GM19035 (cell line): Measurements from ENCODE around the gene CCDC142.
"Not testable (repeated sequence)": the region's sequence is repeated elsewhere in the genome, so short reads cannot be mapped to it uniquely, and the experiment has no call there.

Experiments used
- ATAC-seq: cut with Tn5 transposase; IDR thresholded peaks from one replicate; pipeline ENCODE4 v1.9.1; 2021; ENCODE audit not compliant: unreplicated experiment

CCDC142 gene

GRCh38 chr2:74471332-74472065 is 11.3 kb downstream of the CCDC142 start:
- no peak for ATAC-seq

GRCh38 chr2:74470742-74471141 is 12.1 kb downstream of the CCDC142 start:
- not testable (repeated sequence) for ATAC-seq

- no peak for ATAC-seq
Observed at GRCh38 chr2:74464406-74464805, 18.4 kb downstream of the CCDC142 start.

GRCh38 chr2:74462786-74463105 is 20.1 kb downstream of the CCDC142 start:
- ATAC-seq, result no peak

GRCh38 chr2:74462054-74462785 is 20.6 kb downstream of the CCDC142 start:
- ATAC-seq, result no peak

GRCh38 chr2:74461187-74462053 is 21.4 kb downstream of the CCDC142 start:
- ATAC-seq, result no peak

GRCh38 chr2:74460187-74460586 is 22.6 kb downstream of the CCDC142 start:
- not testable (repeated sequence) for ATAC-seq

- ATAC-seq, result not testable (repeated sequence)
Observed at GRCh38 chr2:74459503-74460118, 23.2 kb downstream of the CCDC142 start.

GRCh38 chr2:74458938-74459363 is 23.8 kb downstream of the CCDC142 start:
- no peak for ATAC-seq

GRCh38 chr2:74458132-74458937 is 24.5 kb downstream of the CCDC142 start, which contains the start of gene WBP1:
WBP1 (plus strand) TSS chr2:74458438; CDS start chr2:74458603, 165 bp downstream.
- peak; percentile 76 for ATAC-seq

GRCh38 chr2:74457549-74458131 is 25.2 kb downstream of the CCDC142 start:
- ATAC-seq, result peak; percentile 37

GRCh38 chr2:74457129-74457548 is 25.7 kb downstream of the CCDC142 start:
- ATAC-seq, result no peak

- ATAC-seq, result peak; percentile 47
Observed at GRCh38 chr2:74454654-74455511, 27.9 kb downstream of the CCDC142 start, which contains the start of gene INO80B. INO80B (plus strand) TSS chr2:74455087; CDS start chr2:74455117, 30 bp downstream.

- ATAC-seq, result no peak
Observed at GRCh38 chr2:74450570-74451190, 32.1 kb downstream of the CCDC142 start.

GRCh38 chr2:74448771-74449170 is 34.0 kb downstream of the CCDC142 start:
- no peak for ATAC-seq

GRCh38 chr2:74447230-74447999 is 35.4 kb downstream of the CCDC142 start:
- no peak for ATAC-seq

- no peak for ATAC-seq
Observed at GRCh38 chr2:74444498-74445318, 38.1 kb downstream of the CCDC142 start.
